Measurements from ENCODE around the gene TEAD1. TPM values are rescaled to one million over a fixed set of nuclear protein-coding genes. Genes with fewer than 3 reads are reported as not detected.
"Not testable (repeated sequence)": the region's sequence is repeated elsewhere in the genome, so short reads cannot be mapped to it uniquely, and the experiment has no call there.

Gene TEAD1
- polyA plus RNA-seq, 3 donors = 6.6 to 33.7 (median 13.8) TPM

- WGBS, 3 donors = 84 to 87% (median 86%) methylated on average over 5 of the region's 5 CpGs
- H3K27ac ChIP-seq (ENCODE audit: low read depth, low read length) = no peak overlapping the region
Measured at GRCh38 chr11:12876988-12877387, 202.8 kb downstream of the TEAD1 start.

- H3K27ac ChIP-seq (ENCODE audit: low read depth, low read length) = not testable (repeated sequence)
- WGBS, 3 donors = 87 to 94% (median 93%) methylated on average over 4 of the region's 4 CpGs
Measured at GRCh38 chr11:12877508-12877907, 203.3 kb downstream of the TEAD1 start.

GRCh38 chr11:12880327-12880726 is 206.1 kb downstream of the TEAD1 start:
- 96 to 98% (median 97%) methylated on average over 6 of the region's 6 CpGs for WGBS, 3 donors
- H3K27ac ChIP-seq (ENCODE audit: low read depth, low read length) = no peak overlapping the region

- WGBS, 3 donors = 83 to 89% (median 87%) methylated on average over 5 of the region's 5 CpGs
- no peak overlapping the region for H3K27ac ChIP-seq (ENCODE audit: low read depth, low read length)
Measured at GRCh38 chr11:12882670-12883069, 208.4 kb downstream of the TEAD1 start.

- 81 to 94% (median 88%) methylated on average over 5 of the region's 5 CpGs for WGBS, 3 donors
- no peak overlapping the region for H3K27ac ChIP-seq (ENCODE audit: low read depth, low read length)
Measured at GRCh38 chr11:12884751-12885318, 210.6 kb downstream of the TEAD1 start.

- H3K27ac ChIP-seq (ENCODE audit: low read depth, low read length) = no peak overlapping the region
- WGBS, 3 donors = 73 to 83% (median 75%) methylated on average over 8 of the region's 8 CpGs
Measured at GRCh38 chr11:12885717-12886239, 211.6 kb downstream of the TEAD1 start.

- H3K27ac ChIP-seq (ENCODE audit: low read depth, low read length) = no peak overlapping the region
Measured at GRCh38 chr11:12886508-12886907, 212.3 kb downstream of the TEAD1 start.

- WGBS, 3 donors = 9 to 18% (median 11%) methylated on average over 6 of the region's 6 CpGs
- H3K27ac ChIP-seq (ENCODE audit: low read depth, low read length) = no peak overlapping the region
Measured at GRCh38 chr11:12888525-12889158, 214.4 kb downstream of the TEAD1 start.

- no peak overlapping the region for H3K27ac ChIP-seq (ENCODE audit: low read depth, low read length)
- 39 to 63% (median 40%) methylated on average over 5 of the region's 5 CpGs for WGBS, 3 donors
Measured at GRCh38 chr11:12889243-12889642, 215.0 kb downstream of the TEAD1 start.

GRCh38 chr11:12890476-12890875 is 216.3 kb downstream of the TEAD1 start:
- H3K27ac ChIP-seq (ENCODE audit: low read depth, low read length) = no peak overlapping the region
- 70 to 86% (median 76%) methylated on average over 5 of the region's 5 CpGs for WGBS, 3 donors

GRCh38 chr11:12893787-12894672 is 219.8 kb downstream of the TEAD1 start:
- H3K27ac ChIP-seq (ENCODE audit: low read depth, low read length) = no peak overlapping the region
- whole genome bisulfite sequencing, 3 donors = 48 to 55% (median 51%) methylated on average over 12 of the region's 12 CpGs

GRCh38 chr11:12897390-12897789 is 223.2 kb downstream of the TEAD1 start:
- no peak overlapping the region for H3K27ac ChIP-seq (ENCODE audit: low read depth, low read length)

- H3K27ac ChIP-seq (ENCODE audit: low read depth, low read length) = no peak overlapping the region
- 49 to 64% (median 59%) methylated on average over 3 of the region's 3 CpGs for WGBS, 3 donors
Measured at GRCh38 chr11:12897867-12898266, 223.6 kb downstream of the TEAD1 start.

- WGBS, 3 donors = 65 to 79% (median 68%) methylated on average over 2 of the region's 2 CpGs
- H3K27ac ChIP-seq (ENCODE audit: low read depth, low read length) = no peak overlapping the region
Measured at GRCh38 chr11:12900496-12900895, 226.3 kb downstream of the TEAD1 start.

- H3K27ac ChIP-seq (ENCODE audit: low read depth, low read length) = no peak overlapping the region
- 91 to 94% (median 91%) methylated on average over 1 of the region's 1 CpG for WGBS, 3 donors
Measured at GRCh38 chr11:12901272-12901671, 227.1 kb downstream of the TEAD1 start.

GRCh38 chr11:12901874-12902481 is 227.8 kb downstream of the TEAD1 start:
- H3K27ac ChIP-seq (ENCODE audit: low read depth, low read length) = no peak overlapping the region
- 89 to 96% (median 92%) methylated on average over 7 of the region's 7 CpGs for WGBS, 3 donors

GRCh38 chr11:12902791-12903486 is 228.7 kb downstream of the TEAD1 start:
- WGBS, 3 donors = 78 to 90% (median 83%) methylated on average over 6 of the region's 6 CpGs
- no peak overlapping the region for H3K27ac ChIP-seq (ENCODE audit: low read depth, low read length)

- WGBS, 3 donors = 91 to 96% (median 92%) methylated on average over 4 of the region's 4 CpGs
- H3K27ac ChIP-seq (ENCODE audit: low read depth, low read length) = no peak overlapping the region
Measured at GRCh38 chr11:12905435-12905834, 231.2 kb downstream of the TEAD1 start.
